ENCODE data around the gene TSPAN9.

Gene TSPAN9

DNA sequence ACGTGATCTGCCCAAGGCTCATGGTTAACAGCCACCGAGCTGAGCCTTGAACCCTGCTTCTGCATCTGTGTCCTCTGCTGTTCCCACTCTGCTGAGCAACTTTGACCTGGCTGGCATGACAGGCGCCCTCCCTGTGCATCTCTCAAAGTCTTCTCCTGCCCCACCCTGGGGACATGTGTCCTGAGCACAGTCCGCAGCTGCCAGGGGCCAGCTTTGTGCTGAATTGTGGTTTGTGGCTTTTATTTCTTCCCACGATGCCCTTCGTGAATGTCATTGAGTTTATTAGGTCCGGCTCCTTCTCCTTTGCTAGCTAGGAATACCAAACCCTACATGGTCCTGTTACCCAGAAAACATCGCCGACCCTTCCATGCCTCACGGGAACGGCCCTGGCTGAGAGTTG, 161.0 kb downstream of the TSPAN9 start:
- no peak overlapping the region for H3K4me3 ChIP-seq (ENCODE audit: low read length)
- H3K27me3 ChIP-seq (ENCODE audit: control insufficient read depth, low read length): peaks cover 3% of the 10 kb centered on the region; the same call in 1 of the 2 replicates
- no peak overlapping the region for H3K27ac ChIP-seq (ENCODE audit: low read depth, low read length)
- H3K9me3 ChIP-seq (ENCODE audit: control insufficient read depth, insufficient read depth, low read length): no peaks in the 10 kb centered on the region
- no peaks in the 10 kb centered on the region for H3K79me2 ChIP-seq (ENCODE audit: control insufficient read depth, low read length)
- TF ChIP-seq, protein P1, sequence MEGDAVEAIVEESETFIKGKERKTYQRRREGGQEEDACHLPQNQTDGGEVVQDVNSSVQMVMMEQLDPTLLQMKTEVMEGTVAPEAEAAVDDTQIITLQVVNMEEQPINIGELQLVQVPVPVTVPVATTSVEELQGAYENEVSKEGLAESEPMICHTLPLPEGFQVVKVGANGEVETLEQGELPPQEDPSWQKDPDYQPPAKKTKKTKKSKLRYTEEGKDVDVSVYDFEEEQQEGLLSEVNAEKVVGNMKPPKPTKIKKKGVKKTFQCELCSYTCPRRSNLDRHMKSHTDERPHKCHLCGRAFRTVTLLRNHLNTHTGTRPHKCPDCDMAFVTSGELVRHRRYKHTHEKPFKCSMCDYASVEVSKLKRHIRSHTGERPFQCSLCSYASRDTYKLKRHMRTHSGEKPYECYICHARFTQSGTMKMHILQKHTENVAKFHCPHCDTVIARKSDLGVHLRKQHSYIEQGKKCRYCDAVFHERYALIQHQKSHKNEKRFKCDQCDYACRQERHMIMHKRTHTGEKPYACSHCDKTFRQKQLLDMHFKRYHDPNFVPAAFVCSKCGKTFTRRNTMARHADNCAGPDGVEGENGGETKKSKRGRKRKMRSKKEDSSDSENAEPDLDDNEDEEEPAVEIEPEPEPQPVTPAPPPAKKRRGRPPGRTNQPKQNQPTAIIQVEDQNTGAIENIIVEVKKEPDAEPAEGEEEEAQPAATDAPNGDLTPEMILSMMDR (IDR thresholded peaks at IDR 0.05; ENCODE audit: low read depth, low read length, poor library complexity, severe bottlenecking): no peak
- TF ChIP-seq EZH2phosphoT487 (IDR thresholded peaks at IDR 0.05; ENCODE audit: borderline replicate concordance, low read length): no peak
- no peak overlapping the region for H3K4me2 ChIP-seq (ENCODE audit: low read length)
- H3K4me1 ChIP-seq (ENCODE audit: control insufficient read depth, low read length): no peaks in the 10 kb centered on the region
- H4K20me1 ChIP-seq (ENCODE audit: control insufficient read depth, insufficient read depth, low read depth, low read length): no peaks in the 10 kb centered on the region
- no peaks in the 10 kb centered on the region for H3K36me3 ChIP-seq (ENCODE audit: control insufficient read depth, low read length)
- H3K9me2 ChIP-seq (replicated peaks; ENCODE audit: control insufficient read depth, low read length): no peaks in the 10 kb centered on the region
- H3F3A ChIP-seq (ENCODE audit: control insufficient read depth, insufficient read depth): no peaks in the 10 kb centered on the region

DNA sequence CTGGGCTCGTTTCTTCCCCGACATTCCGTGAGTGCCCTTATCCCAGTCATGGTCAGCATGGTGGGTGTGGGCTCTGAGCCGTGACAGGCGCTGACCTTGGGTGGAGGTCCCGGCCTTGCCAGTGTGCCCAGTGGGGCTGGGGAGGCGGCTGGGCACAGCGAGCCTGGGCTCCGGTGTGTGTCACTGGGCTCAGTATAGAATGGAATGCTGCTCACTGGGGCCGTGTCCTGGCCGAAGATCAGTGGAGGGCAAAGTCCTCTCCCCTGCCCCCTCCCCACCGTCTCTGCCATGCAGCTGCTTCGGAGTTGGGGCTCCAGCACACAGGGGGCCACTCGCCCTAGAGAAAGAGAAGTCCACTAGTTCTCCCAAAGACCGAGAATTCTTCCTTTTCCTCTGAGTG, 164.4 kb downstream of the TSPAN9 start:
- Histone ChIP-seq H4K20me1 (ENCODE audit: control insufficient read depth, insufficient read depth, low read depth, low read length) (no peaks in the 10 kb centered on the region), H3K27me3 (ENCODE audit: control insufficient read depth, low read length) (no peaks in the 10 kb centered on the region), H3K9me2 (replicated peaks; ENCODE audit: control insufficient read depth, low read length) (no peaks in the 10 kb centered on the region), H3K27ac (ENCODE audit: low read depth, low read length) (no peak overlapping the region), H3K36me3 (ENCODE audit: control insufficient read depth, low read length) (no peaks in the 10 kb centered on the region), H3F3A (ENCODE audit: control insufficient read depth, insufficient read depth) (no peaks in the 10 kb centered on the region), H3K4me2 (ENCODE audit: low read length) (no peak overlapping the region), H3K4me3 (ENCODE audit: low read length) (no peak overlapping the region), H3K9me3 (ENCODE audit: control insufficient read depth, insufficient read depth, low read length) (no peaks in the 10 kb centered on the region), H3K4me1 (ENCODE audit: control insufficient read depth, low read length) (no peaks in the 10 kb centered on the region), H3K79me2 (ENCODE audit: control insufficient read depth, low read length) (no peaks in the 10 kb centered on the region)
- TF ChIP-seq EZH2phosphoT487 (IDR thresholded peaks at IDR 0.05; ENCODE audit: borderline replicate concordance, low read length): no peak
- TF ChIP-seq, protein P1 (IDR thresholded peaks at IDR 0.05; ENCODE audit: low read depth, low read length, poor library complexity, severe bottlenecking): no peak

DNA sequence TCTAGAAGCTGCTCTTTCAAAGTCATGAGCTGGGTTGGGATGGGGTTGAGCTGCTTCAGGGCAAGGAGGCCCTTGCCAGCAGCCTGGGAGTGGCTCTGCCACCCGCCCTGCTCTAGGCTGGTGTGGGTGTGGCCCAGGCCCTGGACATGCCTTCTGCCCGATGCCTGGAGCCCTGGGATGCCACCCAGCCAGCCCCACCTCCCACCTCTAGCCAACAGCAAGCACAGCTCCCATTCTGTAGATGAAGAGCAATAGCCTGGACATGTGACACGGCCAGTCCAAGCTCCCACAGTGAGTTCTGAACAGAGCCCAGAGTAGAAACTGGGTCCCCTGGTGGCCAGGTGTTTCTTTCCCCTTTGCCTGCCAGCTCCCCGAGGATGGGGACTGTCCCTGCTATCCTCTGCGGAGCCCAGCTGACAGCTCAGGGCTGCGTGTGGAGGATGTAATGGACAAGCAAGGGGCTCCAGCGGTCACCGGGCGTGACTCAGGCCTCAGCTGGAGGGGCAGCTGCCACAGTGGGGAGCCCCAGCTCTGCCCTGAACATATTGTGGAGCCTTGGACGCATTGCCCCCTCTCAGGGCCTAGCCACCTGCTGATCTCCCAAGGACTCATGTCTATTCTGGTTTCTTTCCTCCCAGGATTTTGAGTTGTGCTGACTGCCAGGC, 165.2 kb downstream of the TSPAN9 start:
- Histone ChIP-seq H3K36me3 (ENCODE audit: control insufficient read depth, low read length) (no peaks in the 10 kb centered on the region), H4K20me1 (ENCODE audit: control insufficient read depth, insufficient read depth, low read depth, low read length) (no peaks in the 10 kb centered on the region), H3K4me1 (ENCODE audit: control insufficient read depth, low read length) (no peaks in the 10 kb centered on the region), H3K9me2 (replicated peaks; ENCODE audit: control insufficient read depth, low read length) (no peaks in the 10 kb centered on the region), H3K27ac (ENCODE audit: low read depth, low read length) (no peak overlapping the region), H3F3A (ENCODE audit: control insufficient read depth, insufficient read depth) (no peaks in the 10 kb centered on the region), H3K27me3 (ENCODE audit: control insufficient read depth, low read length) (no peaks in the 10 kb centered on the region), H3K9me3 (ENCODE audit: control insufficient read depth, insufficient read depth, low read length) (no peaks in the 10 kb centered on the region), H3K4me3 (ENCODE audit: low read length) (no peak overlapping the region), H3K4me2 (ENCODE audit: low read length) (no peak overlapping the region), H3K79me2 (ENCODE audit: control insufficient read depth, low read length) (no peaks in the 10 kb centered on the region)
- TF ChIP-seq EZH2phosphoT487 (IDR thresholded peaks at IDR 0.05; ENCODE audit: borderline replicate concordance, low read length): no peak

DNA sequence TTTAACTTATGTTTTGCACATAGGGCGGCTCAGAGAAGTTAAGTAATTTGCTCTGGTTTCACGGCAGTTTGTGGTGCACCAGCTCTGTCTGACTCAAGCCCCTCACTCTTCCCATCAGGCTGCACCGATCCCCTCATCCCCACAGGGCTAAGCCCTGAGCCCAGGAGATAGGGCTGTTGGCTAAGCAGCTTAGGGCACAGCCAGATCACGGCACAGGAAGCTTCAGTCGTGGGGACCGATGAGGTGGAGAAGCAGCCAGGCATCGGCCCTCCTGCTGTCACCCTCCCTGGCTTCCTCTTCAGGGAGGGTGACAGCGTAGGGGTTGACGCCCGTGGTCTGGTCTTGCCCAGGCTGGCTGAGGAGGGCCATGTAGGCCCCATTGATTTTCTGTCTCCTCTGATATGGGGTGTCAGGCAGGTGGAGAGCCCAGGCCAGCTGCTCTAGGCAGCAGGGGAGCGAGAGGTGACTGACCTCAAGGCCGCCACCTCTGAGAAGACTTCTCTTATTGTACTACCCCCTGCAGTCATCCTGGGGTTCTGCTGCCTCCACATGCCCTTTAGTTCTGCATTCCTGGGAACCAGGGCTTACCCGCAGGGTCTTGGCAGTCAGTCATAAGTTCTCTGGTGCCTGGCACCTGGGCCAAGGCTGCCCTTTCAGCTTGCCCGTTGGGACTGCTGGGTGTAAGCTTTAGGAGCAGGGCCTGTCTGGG, 166.4 kb downstream of the TSPAN9 start:
- Histone ChIP-seq H3K4me3 (ENCODE audit: low read length) (no peak overlapping the region), H4K20me1 (ENCODE audit: control insufficient read depth, insufficient read depth, low read depth, low read length) (no peaks in the 10 kb centered on the region), H3K79me2 (ENCODE audit: control insufficient read depth, low read length) (no peaks in the 10 kb centered on the region), H3K36me3 (ENCODE audit: control insufficient read depth, low read length) (no peaks in the 10 kb centered on the region), H3K4me1 (ENCODE audit: control insufficient read depth, low read length) (peaks cover under 1% of the 10 kb centered on the region), H3K9me2 (replicated peaks; ENCODE audit: control insufficient read depth, low read length) (no peaks in the 10 kb centered on the region), H3K27ac (ENCODE audit: low read depth, low read length) (no peak overlapping the region), H3K9me3 (ENCODE audit: control insufficient read depth, insufficient read depth, low read length) (no peaks in the 10 kb centered on the region), H3K27me3 (ENCODE audit: control insufficient read depth, low read length) (no peaks in the 10 kb centered on the region), H3F3A (ENCODE audit: control insufficient read depth, insufficient read depth) (no peaks in the 10 kb centered on the region), H3K4me2 (ENCODE audit: low read length) (no peak overlapping the region)
- TF ChIP-seq, protein P1 (IDR thresholded peaks at IDR 0.05; ENCODE audit: low read depth, low read length, poor library complexity, severe bottlenecking): no peak
- no peak for TF ChIP-seq EZH2phosphoT487 (IDR thresholded peaks at IDR 0.05; ENCODE audit: borderline replicate concordance, low read length)

Measured in DOHH2 (cell line).